Measurements from ENCODE around the gene SCUBE3. TPM values are rescaled to one million over a fixed set of nuclear protein-coding genes. Genes with fewer than 3 reads are reported as not detected.

SCUBE3 gene
- total and polyA plus RNA-seq, 5 donors from 2014 or later: 0.03 to 0.11 (median 0.05) TPM; not detected in 2

DNA sequence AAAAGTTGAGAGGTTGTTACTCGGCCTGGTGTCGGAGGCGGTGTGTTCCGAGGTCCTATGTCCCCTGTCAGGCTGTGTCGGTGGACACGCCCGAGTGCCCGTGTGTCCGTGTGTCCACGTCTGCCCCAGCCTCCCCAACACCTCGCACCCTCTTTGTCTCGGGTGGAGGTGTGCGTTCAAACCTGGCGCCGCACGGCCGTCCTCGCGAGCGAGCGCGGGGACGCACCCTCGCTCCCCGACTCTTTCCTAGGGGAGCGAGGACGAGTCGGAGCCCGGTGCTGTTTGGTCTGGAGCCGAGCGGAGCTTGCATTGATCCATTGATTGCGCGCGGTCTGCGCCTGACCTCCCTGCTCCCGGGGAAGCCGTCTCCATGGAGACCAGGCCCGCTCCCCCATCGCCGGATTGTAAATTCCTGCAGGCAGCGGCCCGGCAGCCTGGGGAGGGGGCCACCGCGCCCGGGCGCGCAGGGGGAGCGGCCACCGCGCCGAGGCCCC lies 411 bp upstream of the SCUBE3 start:
- Histone ChIP-seq H3K4me1 (ENCODE audit: control insufficient read depth, insufficient read depth, low read length, poor library complexity, severe bottlenecking) (peaks cover 11% of the 10 kb centered on the region), H3K4me3 (ENCODE audit: low read depth, low read length) (no peak overlapping the region), H3K36me3 (ENCODE audit: control insufficient read depth, insufficient read depth, low read length) (no peaks in the 10 kb centered on the region), H3K9me3 (ENCODE audit: control insufficient read depth in 2 of 2, low read length in 2 of 2) (no peaks in the 10 kb centered on the region), H3K27me3 (ENCODE audit: control insufficient read depth, insufficient read depth, low read length) (peaks cover 31% of the 10 kb centered on the region), H3K27ac (ENCODE audit: insufficient read depth, low read length, poor library complexity, severe bottlenecking) (no peak overlapping the region)
- Mint-ChIP-seq H3K36me3 (no peaks in the 10 kb centered on the region), H3K27me3 (peaks cover 71% of the 10 kb centered on the region), H3K4me3 (peak overlapping the region in 3 of 4 donors; percentile 72 to 80 (median 78)), H3K4me1 (peaks cover 0 to 9% (median 6%) of the 10 kb centered on the region in 4 donors), H3K9me3 (peaks cover 0 to 6% (median 0%) of the 10 kb centered on the region in 7 donors), H3K27ac (no peak overlapping the region)
- no peak for DNase-seq
- no peak for ATAC-seq (ENCODE audit: low read depth in 2 of 2)

DNA sequence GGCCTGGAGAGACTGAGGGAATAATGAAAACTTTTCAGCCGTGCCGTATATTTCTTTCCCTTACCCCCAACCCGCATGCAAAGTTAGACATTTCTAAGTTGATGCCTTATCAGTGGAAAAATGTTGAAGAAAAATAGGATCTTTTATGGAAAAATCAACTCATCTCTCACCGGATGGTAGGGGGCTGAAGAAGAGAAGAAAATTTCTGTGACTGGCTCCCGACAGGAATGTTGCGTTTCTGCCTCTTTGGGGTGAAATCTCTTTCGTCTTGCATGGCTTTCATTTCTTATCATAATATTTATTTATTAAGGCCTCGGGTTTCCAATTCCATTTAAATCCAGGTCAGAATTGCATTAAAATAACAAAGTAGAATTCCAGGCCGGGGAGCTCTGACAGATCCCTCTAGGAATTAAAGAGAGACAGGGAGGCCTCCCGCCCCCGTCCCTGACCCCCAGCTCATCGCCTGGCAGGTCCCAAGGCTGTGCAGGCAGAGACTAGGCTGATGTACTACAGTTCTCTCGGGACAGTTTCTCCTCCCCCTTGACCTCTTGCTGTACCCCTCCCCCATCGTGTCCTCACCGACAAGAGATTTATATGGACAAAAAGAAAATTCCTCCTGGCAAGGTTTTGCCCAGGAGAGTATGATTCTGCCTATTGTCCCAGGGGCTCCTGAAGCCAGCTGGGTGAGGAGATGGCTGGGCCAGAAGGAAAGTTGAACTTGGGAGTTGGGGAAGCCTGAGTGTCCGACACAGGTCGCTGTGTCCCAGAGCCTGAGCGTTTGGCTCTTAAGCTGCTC lies 1.3 kb downstream of the SCUBE3 start:
- Histone ChIP-seq H3K27me3 (ENCODE audit: control insufficient read depth, insufficient read depth, low read length) (peaks cover 25% of the 10 kb centered on the region), H3K9me3 (ENCODE audit: control insufficient read depth in 2 of 2, low read length in 2 of 2) (no peaks in the 10 kb centered on the region), H3K4me3 (ENCODE audit: low read depth, low read length) (no peak overlapping the region), H3K36me3 (ENCODE audit: control insufficient read depth, insufficient read depth, low read length) (no peaks in the 10 kb centered on the region), H3K27ac (ENCODE audit: insufficient read depth, low read length, poor library complexity, severe bottlenecking) (no peak overlapping the region), H3K4me1 (ENCODE audit: control insufficient read depth, insufficient read depth, low read length, poor library complexity, severe bottlenecking) (peaks cover 11% of the 10 kb centered on the region)
- Mint-ChIP-seq H3K27me3 (peaks cover 59% of the 10 kb centered on the region), H3K4me3 (peak overlapping the region in 3 of 4 donors; percentile 41 to 59 (median 50)), H3K27ac (no peak overlapping the region), H3K9me3 (peaks cover 0 to 5% (median 0%) of the 10 kb centered on the region in 7 donors), H3K4me1 (peaks cover 0 to 9% (median 7%) of the 10 kb centered on the region in 4 donors), H3K36me3 (no peaks in the 10 kb centered on the region)
- ATAC-seq (ENCODE audit: low read depth in 2 of 2) (no peak), DNase-seq (no peak)

DNA sequence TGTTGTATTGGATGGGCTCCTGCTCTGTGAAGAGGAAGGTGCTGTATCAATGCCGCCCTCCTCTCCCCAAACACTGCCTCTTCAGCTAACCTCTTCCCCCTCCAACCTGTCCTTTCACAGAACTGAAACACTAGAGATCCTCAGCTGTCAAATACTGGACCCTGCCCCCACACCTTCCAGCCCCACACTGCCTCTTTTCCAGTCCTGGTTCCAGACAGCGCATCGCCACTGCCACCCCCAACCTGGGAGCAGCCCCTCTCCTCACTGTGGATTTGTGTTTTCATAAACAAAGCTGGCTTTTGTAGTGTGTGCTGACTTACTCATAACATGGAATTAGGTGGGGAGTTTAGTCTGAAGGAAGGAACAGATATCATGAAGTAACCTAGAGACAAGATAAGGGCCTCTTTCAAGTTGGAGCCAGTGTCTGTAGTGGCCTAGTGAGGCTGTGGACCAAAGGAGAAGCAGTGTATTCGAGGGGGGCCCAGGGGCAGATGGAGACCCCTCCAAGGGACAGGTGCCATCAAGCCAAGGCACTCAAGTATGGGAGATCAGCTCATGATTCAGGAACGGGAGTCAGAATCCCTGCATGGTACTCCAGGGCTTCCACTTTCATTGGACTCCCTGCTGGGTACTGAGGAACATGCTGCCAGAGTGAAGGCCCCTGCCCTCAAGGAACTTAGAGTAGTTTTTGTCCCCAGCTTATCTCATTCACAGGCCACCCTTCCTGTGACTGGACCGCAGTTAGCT lies 2.1 kb downstream of the SCUBE3 start:
- Histone ChIP-seq H3K36me3 (ENCODE audit: control insufficient read depth, insufficient read depth, low read length) (no peaks in the 10 kb centered on the region), H3K27ac (ENCODE audit: insufficient read depth, low read length, poor library complexity, severe bottlenecking) (no peak overlapping the region), H3K27me3 (ENCODE audit: control insufficient read depth, insufficient read depth, low read length) (peaks cover 25% of the 10 kb centered on the region), H3K4me3 (ENCODE audit: low read depth, low read length) (no peak overlapping the region), H3K4me1 (ENCODE audit: control insufficient read depth, insufficient read depth, low read length, poor library complexity, severe bottlenecking) (peaks cover 11% of the 10 kb centered on the region), H3K9me3 (ENCODE audit: control insufficient read depth in 2 of 2, low read length in 2 of 2) (no peaks in the 10 kb centered on the region)
- Mint-ChIP-seq H3K36me3 (no peaks in the 10 kb centered on the region), H3K27ac (no peak overlapping the region), H3K27me3 (peaks cover 59% of the 10 kb centered on the region), H3K4me3 (peak overlapping the region in 2 of 4 donors; percentile 24 to 29), H3K9me3 (peaks cover 0 to 5% (median 0%) of the 10 kb centered on the region in 7 donors), H3K4me1 (peaks cover 0 to 9% (median 7%) of the 10 kb centered on the region in 4 donors)
- no peak for DNase-seq
- no peak for ATAC-seq (ENCODE audit: low read depth in 2 of 2)

DNA sequence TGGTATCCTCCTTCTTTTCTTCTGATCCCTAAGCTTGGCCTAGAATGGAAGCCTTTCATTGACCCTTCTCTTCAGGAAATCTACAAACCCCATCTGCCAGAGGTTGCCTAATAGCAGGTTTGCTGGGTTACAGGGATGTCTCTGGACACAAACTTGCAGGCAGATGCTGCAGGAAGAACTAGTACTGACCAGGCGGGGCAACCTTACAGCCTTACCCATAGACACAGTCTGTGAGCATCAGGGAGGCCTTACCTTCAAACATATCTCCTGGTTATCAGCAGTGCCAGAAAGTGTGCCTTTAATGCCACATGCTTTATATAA lies 2.6 kb downstream of the SCUBE3 start:
- Mint-ChIP-seq H3K36me3 (no peaks in the 10 kb centered on the region), H3K27me3 (peaks cover 55% of the 10 kb centered on the region), H3K4me1 (peaks cover 0 to 9% (median 7%) of the 10 kb centered on the region in 4 donors), H3K4me3 (peak overlapping the region in 1 of 4 donors; percentile 29), H3K9me3 (peaks cover 0 to 5% (median 0%) of the 10 kb centered on the region in 7 donors), H3K27ac (no peak overlapping the region)
- H3K27me3 ChIP-seq (ENCODE audit: control insufficient read depth, insufficient read depth, low read length): peaks cover 21% of the 10 kb centered on the region
- ATAC-seq (ENCODE audit: low read depth in 2 of 2): no peak
- H3K36me3 ChIP-seq (ENCODE audit: control insufficient read depth, insufficient read depth, low read length): no peaks in the 10 kb centered on the region
- DNase-seq: no peak
- no peak overlapping the region for H3K4me3 ChIP-seq (ENCODE audit: low read depth, low read length)
- no peaks in the 10 kb centered on the region for H3K9me3 ChIP-seq (ENCODE audit: control insufficient read depth in 2 of 2, low read length in 2 of 2)
- peaks cover 11% of the 10 kb centered on the region for H3K4me1 ChIP-seq (ENCODE audit: control insufficient read depth, insufficient read depth, low read length, poor library complexity, severe bottlenecking)
- no peak overlapping the region for H3K27ac ChIP-seq (ENCODE audit: insufficient read depth, low read length, poor library complexity, severe bottlenecking)

DNA sequence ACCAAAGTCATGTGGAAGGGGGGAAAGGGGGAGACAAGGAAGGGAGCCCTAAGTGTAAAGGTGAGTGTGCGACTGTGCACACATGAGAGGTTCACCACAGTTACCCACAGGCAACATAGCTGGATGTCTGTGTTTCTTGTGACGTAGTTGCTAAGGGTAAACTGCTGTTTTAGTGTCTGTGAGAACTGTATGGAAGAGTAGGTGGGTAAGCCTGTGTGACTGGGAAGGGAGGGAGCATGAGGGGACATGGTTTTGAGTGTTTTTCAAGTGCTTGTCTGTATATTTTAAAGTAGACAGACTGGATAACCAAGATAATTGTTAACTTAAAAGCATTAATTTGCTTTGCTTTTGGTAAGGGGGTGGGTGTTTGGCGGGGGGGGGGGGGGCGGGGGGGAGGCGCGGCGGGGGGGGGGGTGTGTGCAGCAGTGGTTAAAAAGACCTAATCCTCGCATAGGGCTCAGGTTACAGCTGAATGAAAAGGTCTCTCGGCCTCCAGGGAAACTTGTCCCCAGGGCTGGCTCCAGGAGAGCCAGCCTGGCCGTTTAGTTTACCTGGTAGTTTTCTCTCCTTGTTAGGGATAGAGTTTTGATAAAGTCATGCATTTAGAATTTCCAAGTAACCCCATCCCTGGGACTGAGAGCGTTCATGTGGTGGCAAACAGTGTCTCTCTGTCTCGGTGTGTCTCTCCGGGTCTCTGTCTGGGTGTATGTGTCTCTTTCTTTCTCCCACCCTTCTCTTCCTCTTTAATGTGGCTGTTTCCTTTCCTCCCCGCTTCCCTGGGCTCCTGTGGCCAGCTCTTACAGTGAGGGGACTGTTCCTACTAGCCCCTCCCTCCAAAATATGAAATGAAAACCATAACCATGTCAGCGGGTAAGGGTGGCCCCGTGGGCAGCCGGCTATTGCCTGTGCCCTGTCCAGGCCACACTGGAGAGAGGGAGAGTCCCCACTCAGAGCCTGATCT lies 3.4 kb downstream of the SCUBE3 start:
- Histone ChIP-seq H3K27me3 (ENCODE audit: control insufficient read depth, insufficient read depth, low read length) (peaks cover 21% of the 10 kb centered on the region), H3K27ac (ENCODE audit: insufficient read depth, low read length, poor library complexity, severe bottlenecking) (no peak overlapping the region), H3K36me3 (ENCODE audit: control insufficient read depth, insufficient read depth, low read length) (no peaks in the 10 kb centered on the region), H3K4me1 (ENCODE audit: control insufficient read depth, insufficient read depth, low read length, poor library complexity, severe bottlenecking) (peaks cover 11% of the 10 kb centered on the region), H3K4me3 (ENCODE audit: low read depth, low read length) (no peak overlapping the region), H3K9me3 (ENCODE audit: control insufficient read depth in 2 of 2, low read length in 2 of 2) (no peaks in the 10 kb centered on the region)
- Mint-ChIP-seq H3K4me3 (peak overlapping the region in 1 of 4 donors; percentile 26), H3K4me1 (peaks cover 0 to 9% (median 7%) of the 10 kb centered on the region in 4 donors), H3K9me3 (peaks cover 0 to 4% (median 0%) of the 10 kb centered on the region in 7 donors), H3K27ac (no peak overlapping the region), H3K36me3 (no peaks in the 10 kb centered on the region), H3K27me3 (peaks cover 47% of the 10 kb centered on the region)
- no peak for ATAC-seq (ENCODE audit: low read depth in 2 of 2)
- DNase-seq: no peak

DNA sequence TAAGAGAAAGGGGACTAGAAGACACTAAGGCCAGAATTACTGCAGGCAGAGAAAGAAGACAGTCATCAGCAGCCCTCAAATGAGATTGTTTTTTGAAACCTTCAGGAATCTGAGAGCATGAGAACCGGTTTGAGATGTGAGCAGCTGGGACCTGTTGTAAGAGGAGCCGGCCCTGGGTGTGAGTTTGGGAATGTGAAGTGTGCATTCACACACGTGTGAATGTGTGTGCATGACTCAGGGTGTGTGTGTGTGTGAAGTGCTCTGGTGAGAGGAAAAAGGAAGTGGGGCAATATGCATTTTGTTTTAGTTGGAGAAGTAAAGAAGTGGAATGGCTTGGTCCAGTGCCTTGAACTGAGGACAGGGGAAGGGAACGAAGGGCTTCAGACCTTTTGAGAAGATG lies 4.3 kb downstream of the SCUBE3 start:
- Histone ChIP-seq H3K27me3 (ENCODE audit: control insufficient read depth, insufficient read depth, low read length) (peaks cover 19% of the 10 kb centered on the region), H3K9me3 (ENCODE audit: control insufficient read depth in 2 of 2, low read length in 2 of 2) (no peaks in the 10 kb centered on the region), H3K36me3 (ENCODE audit: control insufficient read depth, insufficient read depth, low read length) (no peaks in the 10 kb centered on the region), H3K4me1 (ENCODE audit: control insufficient read depth, insufficient read depth, low read length, poor library complexity, severe bottlenecking) (peaks cover 11% of the 10 kb centered on the region), H3K27ac (ENCODE audit: insufficient read depth, low read length, poor library complexity, severe bottlenecking) (no peak overlapping the region), H3K4me3 (ENCODE audit: low read depth, low read length) (no peak overlapping the region)
- H3K9me3 Mint-ChIP-seq: peaks cover 0 to 3% (median 0%) of the 10 kb centered on the region in 7 donors
- no peak overlapping the region for H3K4me3 Mint-ChIP-seq
- H3K27me3 Mint-ChIP-seq: peaks cover 38% of the 10 kb centered on the region
- no peak overlapping the region for H3K27ac Mint-ChIP-seq
- ATAC-seq (ENCODE audit: low read depth in 2 of 2): no peak
- H3K36me3 Mint-ChIP-seq: no peaks in the 10 kb centered on the region
- DNase-seq: no peak
- H3K4me1 Mint-ChIP-seq: peaks cover 0 to 7% (median 5%) of the 10 kb centered on the region in 4 donors

DNA sequence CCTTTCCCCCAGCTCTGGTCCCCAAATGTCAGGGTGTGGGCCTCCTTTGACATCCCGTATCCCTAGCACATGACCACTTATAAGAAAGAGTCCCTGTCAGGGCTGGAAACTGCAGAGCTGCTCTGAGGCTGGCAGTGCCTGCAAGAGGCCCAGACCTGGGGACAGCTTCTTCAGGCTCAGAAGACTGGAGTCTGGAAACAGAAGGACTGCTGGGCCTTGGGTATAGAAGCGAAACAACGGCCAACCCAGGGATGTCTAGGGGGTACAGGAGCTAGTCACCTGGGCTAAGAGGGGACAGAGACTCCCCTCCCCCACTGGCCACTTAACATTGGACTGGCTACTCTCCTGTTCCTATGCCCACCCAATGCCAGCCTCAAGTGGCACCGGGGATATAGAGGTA lies 4.7 kb downstream of the SCUBE3 start:
- H3K27ac ChIP-seq (ENCODE audit: insufficient read depth, low read length, poor library complexity, severe bottlenecking): no peak overlapping the region
- Mint-ChIP-seq H3K9me3 (peaks cover 0 to 2% (median 0%) of the 10 kb centered on the region in 7 donors), H3K27me3 (peaks cover 34% of the 10 kb centered on the region), H3K4me1 (peaks cover 0 to 5% (median 2%) of the 10 kb centered on the region in 4 donors), H3K4me3 (no peak overlapping the region), H3K27ac (no peak overlapping the region), H3K36me3 (no peaks in the 10 kb centered on the region)
- H3K36me3 ChIP-seq (ENCODE audit: control insufficient read depth, insufficient read depth, low read length): no peaks in the 10 kb centered on the region
- H3K4me1 ChIP-seq (ENCODE audit: control insufficient read depth, insufficient read depth, low read length, poor library complexity, severe bottlenecking): peaks cover 11% of the 10 kb centered on the region
- no peak overlapping the region for H3K4me3 ChIP-seq (ENCODE audit: low read depth, low read length)
- peaks cover 19% of the 10 kb centered on the region for H3K27me3 ChIP-seq (ENCODE audit: control insufficient read depth, insufficient read depth, low read length)
- DNase-seq: no peak
- no peaks in the 10 kb centered on the region for H3K9me3 ChIP-seq (ENCODE audit: control insufficient read depth in 2 of 2, low read length in 2 of 2)
- no peak for ATAC-seq (ENCODE audit: low read depth in 2 of 2)
